Panc1 (cell line): Measurements from ENCODE around the gene MAPK6. TPM values are rescaled to one million over a fixed set of nuclear protein-coding genes. Genes with fewer than 3 reads are reported as not detected.

ENCODE experiments used
- ATAC-seq: fragments of 200-7000 bp; cut with Tn5 transposase; 2 replicates; pipeline ENCODE4 v1.9.1; 2020; ENCODE audit warnings: mild to moderate bottlenecking, moderate library complexity
- Bru-seq: library from RNA; stranded (reverse); fragments of 400-500 nt; gene quantifications from one replicate; lab custom pipeline; 2021; lab: Mats Ljungman, UMichigan
- BruChase-seq, 2 experiments: library from RNA; stranded (reverse); fragments of 400-500 nt; gene quantifications; one replicate each; lab custom pipeline; 2021; lab: Mats Ljungman, UMichigan
- BruUV-seq: library from RNA; stranded (reverse); fragments of 400-500 nt; replicated peaks from 2 replicates; lab custom pipeline; 2021; lab: Mats Ljungman, UMichigan
- CTCF ChIA-PET: fragments of 300-600 bp; sonication (Branson Sonifier 250); formaldehyde crosslinking; loops from one replicate; lab custom pipeline; 2022; ENCODE audit warnings: antibody characterized with exemption; lab: Charles Lee
- POLR2A ChIA-PET: fragments of 300-600 bp; sonication (Branson Sonifier 250); formaldehyde crosslinking; loops from one replicate; lab custom pipeline; 2022; ENCODE audit warnings: antibody characterized with exemption; lab: Charles Lee
- DNase-seq: peaks from one replicate; pipeline ENCODE4 v3.0.0-alpha.2; 2010; ENCODE audit warnings: low read depth, low spot score
- H3K27ac ChIP-seq: 2 replicates; pipeline ENCODE4 v1.5.1; 2011; ENCODE audit warnings: mild to moderate bottlenecking, low read length, inconsistent platforms
- H3K27me3 ChIP-seq: fragments of 200-500 bp; sonication (Bioruptor generic); 2 replicates; pipeline ENCODE4 v1.6.0; 2014; ENCODE audit warnings: low read length, inconsistent platforms; ENCODE audit not compliant: control insufficient read depth, insufficient read depth
- H3K36me3 ChIP-seq: fragments of 200-500 bp; sonication (Bioruptor generic); 2 replicates; pipeline ENCODE4 v1.5.1; 2014; ENCODE audit warnings: inconsistent platforms, mild to moderate bottlenecking, low read length, moderate library complexity; ENCODE audit not compliant: control insufficient read depth, insufficient read depth
- H3K4me1 ChIP-seq: 2 replicates; pipeline ENCODE4 v1.5.1; 2011; ENCODE audit warnings: inconsistent platforms, mild to moderate bottlenecking, low read length, moderate library complexity; ENCODE audit not compliant: control insufficient read depth, insufficient read depth
- H3K4me3 ChIP-seq, 2 experiments: 2 replicates each; pipeline ENCODE4 v1.5.1; 2011 to 2012; ENCODE audit warnings: low read depth in 2 of 2, low read length in 2 of 2, mild to moderate bottlenecking in 2 of 2, inconsistent platforms in 1 of 2, moderate library complexity in 1 of 2
- H3K9me3 ChIP-seq: fragments of 200-500 bp; sonication (Bioruptor generic); 2 replicates; pipeline ENCODE4 v1.5.1; 2014; ENCODE audit warnings: low read depth, mild to moderate bottlenecking, inconsistent platforms, low read length, moderate library complexity; ENCODE audit not compliant: control insufficient read depth, insufficient read depth
- POLR2AphosphoS5 ChIP-seq: IDR thresholded peaks from 2 replicates; pipeline ENCODE4 v1.6.1; 2012; ENCODE audit warnings: mild to moderate bottlenecking, low read depth, low read length, moderate library complexity
- SIN3A ChIP-seq: IDR thresholded peaks from 2 replicates; pipeline ENCODE4 v1.6.1; 2012; ENCODE audit warnings: low read depth, mild to moderate bottlenecking, low read length, moderate library complexity, borderline replicate concordance; ENCODE audit not compliant: insufficient read depth
- TCF7L2 ChIP-seq: IDR thresholded peaks from 2 replicates; pipeline ENCODE4 v1.6.1; 2011; ENCODE audit warnings: mild to moderate bottlenecking, low read depth, low read length, inconsistent platforms
- in situ Hi-C: cut with HindIII; loops from 2 replicates; pipeline ENCODE4 v1.10.0; 2016; ENCODE audit warnings: low sequenced_read_pairs, low pct_unique_long_range_greater_than_20kb
- intact Hi-C: fragments of 100-400 bp; cut with micrococcal nuclease; formaldehyde crosslinking; loops from one replicate; pipeline ENCODE4 v1.10.0; 2022; ENCODE audit not compliant: unreplicated experiment
- long read RNA-seq: library from polyadenylated mRNA; unstranded; transcript quantifications from one replicate; pipeline ENCODE4 v2.0.0, GENCODE V29; 2021; ENCODE audit not compliant: unreplicated experiment
- polyA plus RNA-seq: library from polyadenylated mRNA; unstranded; fragments of >200 nt; gene quantifications from one replicate; pipeline ENCODE4 v1.2.1, GENCODE V29; 2012; ENCODE audit warnings: missing spikeins; ENCODE audit not compliant: insufficient read length
- total RNA-seq: library from RNA; stranded (reverse); gene quantifications from one replicate; pipeline ENCODE4 v1.2.1, GENCODE V29; 2021; ENCODE audit not compliant: unreplicated experiment
- TF ChIP-seq, protein P1 (sequence below), 2 experiments: IDR thresholded peaks; 2 replicates each; pipeline ENCODE4 v1.6.1; 2011 to 2012; ENCODE audit warnings: low read depth in 2 of 2, control low read depth in 1 of 2, low read length in 1 of 2, mild to moderate bottlenecking in 1 of 2, moderate library complexity in 1 of 2; ENCODE audit not compliant: insufficient read depth in 1 of 2
- TF ChIP-seq, protein P2 (sequence below): fragments of 450-650 bp; IDR thresholded peaks from 2 replicates; pipeline ENCODE4 v1.5.1; 2017; ENCODE audit warnings: mild to moderate bottlenecking

The MAPK6 gene
- total RNA-seq (66.6 TPM), Bru-seq, nascent RNA (percentile 95 among the genes with signal in this experiment), BruChase-seq, experiment 1, labeled RNA remaining after a 2-hour chase (percentile 97 among the genes with signal in this experiment), BruChase-seq, experiment 2, labeled RNA remaining after a 6-hour chase (percentile 96 among the genes with signal in this experiment)
- polyA plus RNA-seq = 30.3 TPM
- long read RNA-seq, full-length matches to known transcripts = 105 of 191 reads
- long read RNA-seq, partial matches to known transcripts = 27 of 191 reads
- long read RNA-seq, other reads (novel, unspliced or antisense) = 59 of 191 reads

DNA sequence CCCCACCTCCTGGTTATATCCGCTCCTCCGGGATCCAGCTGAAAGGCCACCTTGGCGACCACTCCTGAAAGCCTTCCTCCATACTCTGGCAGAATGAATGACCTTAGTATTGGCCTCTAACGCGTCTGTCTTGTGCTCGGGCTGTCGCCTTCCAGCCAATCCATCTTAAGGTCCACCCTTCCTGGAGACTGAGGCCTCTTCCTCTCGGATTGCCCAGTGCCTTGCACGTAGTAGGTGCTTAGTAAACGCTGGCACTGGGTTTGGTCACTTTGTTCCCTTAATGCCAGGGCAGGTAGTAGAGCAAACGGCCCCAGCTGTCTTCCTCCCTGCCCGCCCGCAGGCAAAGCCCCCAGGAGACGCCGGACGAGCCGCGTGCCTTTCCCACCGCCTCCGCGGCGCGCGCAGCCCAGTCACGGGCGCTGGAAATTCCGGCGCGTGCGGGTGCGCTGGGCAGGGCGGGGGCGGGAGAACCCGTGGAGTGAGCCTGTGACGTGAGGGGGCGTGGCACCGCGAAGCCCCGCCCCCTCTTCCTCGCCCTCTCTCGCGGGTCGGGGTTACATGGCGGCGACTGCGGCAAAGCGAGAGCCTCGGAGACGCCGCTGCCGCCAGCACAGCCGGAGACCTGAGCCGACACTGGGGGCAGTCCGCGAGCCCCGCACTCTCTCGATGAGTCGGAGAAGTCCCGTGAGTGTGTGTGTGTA lies at the start of gene MAPK6:
MAPK6 (plus strand) TSS at position 527 of the 701 bp plus-strand sequence. CDS start 27,242 bp downstream, outside the sequence.
- Histone ChIP-seq H3K9me3 (no peaks in the 10 kb centered on the region), H3K27me3 (no peaks in the 10 kb centered on the region), H3K4me3 (peak within 1 kb of the TSS; percentile 77 to 95), H3K27ac (peak within 1 kb of the TSS; percentile 94), H3K4me1 (peaks cover 6% of the 10 kb centered on the region; the same call in 1 of the 2 replicates), H3K36me3 (no peaks in the 10 kb centered on the region; the same call in 1 of the 2 replicates)
- no peak for TF ChIP-seq TCF7L2
- TF ChIP-seq POLR2AphosphoS5 = peak; percentile 86
- TF ChIP-seq, protein P1, sequence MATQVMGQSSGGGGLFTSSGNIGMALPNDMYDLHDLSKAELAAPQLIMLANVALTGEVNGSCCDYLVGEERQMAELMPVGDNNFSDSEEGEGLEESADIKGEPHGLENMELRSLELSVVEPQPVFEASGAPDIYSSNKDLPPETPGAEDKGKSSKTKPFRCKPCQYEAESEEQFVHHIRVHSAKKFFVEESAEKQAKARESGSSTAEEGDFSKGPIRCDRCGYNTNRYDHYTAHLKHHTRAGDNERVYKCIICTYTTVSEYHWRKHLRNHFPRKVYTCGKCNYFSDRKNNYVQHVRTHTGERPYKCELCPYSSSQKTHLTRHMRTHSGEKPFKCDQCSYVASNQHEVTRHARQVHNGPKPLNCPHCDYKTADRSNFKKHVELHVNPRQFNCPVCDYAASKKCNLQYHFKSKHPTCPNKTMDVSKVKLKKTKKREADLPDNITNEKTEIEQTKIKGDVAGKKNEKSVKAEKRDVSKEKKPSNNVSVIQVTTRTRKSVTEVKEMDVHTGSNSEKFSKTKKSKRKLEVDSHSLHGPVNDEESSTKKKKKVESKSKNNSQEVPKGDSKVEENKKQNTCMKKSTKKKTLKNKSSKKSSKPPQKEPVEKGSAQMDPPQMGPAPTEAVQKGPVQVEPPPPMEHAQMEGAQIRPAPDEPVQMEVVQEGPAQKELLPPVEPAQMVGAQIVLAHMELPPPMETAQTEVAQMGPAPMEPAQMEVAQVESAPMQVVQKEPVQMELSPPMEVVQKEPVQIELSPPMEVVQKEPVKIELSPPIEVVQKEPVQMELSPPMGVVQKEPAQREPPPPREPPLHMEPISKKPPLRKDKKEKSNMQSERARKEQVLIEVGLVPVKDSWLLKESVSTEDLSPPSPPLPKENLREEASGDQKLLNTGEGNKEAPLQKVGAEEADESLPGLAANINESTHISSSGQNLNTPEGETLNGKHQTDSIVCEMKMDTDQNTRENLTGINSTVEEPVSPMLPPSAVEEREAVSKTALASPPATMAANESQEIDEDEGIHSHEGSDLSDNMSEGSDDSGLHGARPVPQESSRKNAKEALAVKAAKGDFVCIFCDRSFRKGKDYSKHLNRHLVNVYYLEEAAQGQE (IDR thresholded peaks at IDR 0.05; ENCODE audit: insufficient read depth in 1 of 2, low read depth in 2 of 2, low read length in 1 of 2) = no peak
- 0 out of 2 replicates have a peak, but pooled peaks have one; percentile 20 for TF ChIP-seq SIN3A
- peak; percentile 56 for DNase-seq
- intact Hi-C loops (no loop called here), in situ Hi-C loops (no loop called here)
- CTCF ChIA-PET = no interaction called here
- no TSS peak for BruUV-seq
- ATAC-seq = peak; percentile 91
- POLR2A ChIA-PET = no interaction called here

DNA sequence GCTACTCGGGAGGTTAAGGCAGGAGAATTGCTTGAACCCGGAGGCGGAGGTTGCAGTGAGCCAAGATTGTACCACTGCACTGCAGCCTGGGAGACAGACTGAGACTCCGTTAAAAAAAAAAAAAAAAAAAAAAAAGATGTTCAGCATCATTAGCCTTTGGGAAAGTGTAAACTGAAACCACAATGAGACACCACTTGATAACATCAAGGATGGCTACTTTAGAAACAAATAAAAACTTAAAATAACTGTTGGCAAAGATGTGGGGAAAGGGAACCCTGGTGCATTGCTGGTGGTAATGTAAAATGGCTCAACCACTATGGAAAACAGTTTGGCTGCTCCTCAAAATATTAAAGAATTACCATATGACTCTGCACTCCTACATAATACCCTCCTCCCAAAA lies 49.3 kb upstream of the MAPK6 start:
- Histone ChIP-seq H3K9me3 (no peaks in the 10 kb centered on the region), H3K27me3 (no peaks in the 10 kb centered on the region), H3K4me1 (peaks cover 11% of the 10 kb centered on the region), H3K4me3 (peak overlapping the region; percentile 82 to 95), H3K27ac (peak overlapping the region; percentile 84; the same call in 1 of the 2 replicates), H3K36me3 (peaks cover 2% of the 10 kb centered on the region)
- DNase-seq (no peak), ATAC-seq (no peak)
- intact Hi-C loops = no loop called here
- in situ Hi-C loops = no loop called here
- CTCF ChIA-PET = no interaction called here
- POLR2A ChIA-PET = no interaction called here
- TF ChIP-seq TCF7L2 = no peak
- TF ChIP-seq, protein P2, sequence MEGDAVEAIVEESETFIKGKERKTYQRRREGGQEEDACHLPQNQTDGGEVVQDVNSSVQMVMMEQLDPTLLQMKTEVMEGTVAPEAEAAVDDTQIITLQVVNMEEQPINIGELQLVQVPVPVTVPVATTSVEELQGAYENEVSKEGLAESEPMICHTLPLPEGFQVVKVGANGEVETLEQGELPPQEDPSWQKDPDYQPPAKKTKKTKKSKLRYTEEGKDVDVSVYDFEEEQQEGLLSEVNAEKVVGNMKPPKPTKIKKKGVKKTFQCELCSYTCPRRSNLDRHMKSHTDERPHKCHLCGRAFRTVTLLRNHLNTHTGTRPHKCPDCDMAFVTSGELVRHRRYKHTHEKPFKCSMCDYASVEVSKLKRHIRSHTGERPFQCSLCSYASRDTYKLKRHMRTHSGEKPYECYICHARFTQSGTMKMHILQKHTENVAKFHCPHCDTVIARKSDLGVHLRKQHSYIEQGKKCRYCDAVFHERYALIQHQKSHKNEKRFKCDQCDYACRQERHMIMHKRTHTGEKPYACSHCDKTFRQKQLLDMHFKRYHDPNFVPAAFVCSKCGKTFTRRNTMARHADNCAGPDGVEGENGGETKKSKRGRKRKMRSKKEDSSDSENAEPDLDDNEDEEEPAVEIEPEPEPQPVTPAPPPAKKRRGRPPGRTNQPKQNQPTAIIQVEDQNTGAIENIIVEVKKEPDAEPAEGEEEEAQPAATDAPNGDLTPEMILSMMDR = no peak
- BruUV-seq = no TSS peak
